GM19467 (cell line): ENCODE results near the gene CACNA2D3.

Experiments
- ATAC-seq: cut with Tn5 transposase; IDR thresholded peaks from one replicate; pipeline ENCODE4 v1.9.1; 2021; ENCODE audit warnings: mild to moderate bottlenecking, moderate library complexity; ENCODE audit not compliant: unreplicated experiment

The CACNA2D3 gene

DNA sequence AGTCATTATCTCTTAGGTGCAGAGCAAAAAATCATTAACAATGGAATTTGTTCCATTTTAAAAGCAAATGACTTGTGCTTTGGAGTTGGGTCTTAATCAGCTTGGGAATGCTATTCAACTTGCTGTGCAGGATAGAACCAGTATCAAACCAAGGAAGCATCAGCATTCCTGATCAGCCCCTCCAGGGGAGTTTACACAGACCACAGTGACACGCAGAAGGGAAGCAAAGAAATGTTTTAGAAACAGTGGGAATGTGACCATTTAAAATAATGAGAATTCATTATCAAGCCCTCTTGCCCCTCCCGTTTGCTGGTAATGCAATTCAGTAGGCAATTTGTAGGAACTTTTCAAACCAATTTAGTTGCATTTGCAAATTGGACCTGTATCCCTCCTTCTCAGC lies 650.4 kb downstream of the CACNA2D3 start:
- ATAC-seq = no peak

DNA sequence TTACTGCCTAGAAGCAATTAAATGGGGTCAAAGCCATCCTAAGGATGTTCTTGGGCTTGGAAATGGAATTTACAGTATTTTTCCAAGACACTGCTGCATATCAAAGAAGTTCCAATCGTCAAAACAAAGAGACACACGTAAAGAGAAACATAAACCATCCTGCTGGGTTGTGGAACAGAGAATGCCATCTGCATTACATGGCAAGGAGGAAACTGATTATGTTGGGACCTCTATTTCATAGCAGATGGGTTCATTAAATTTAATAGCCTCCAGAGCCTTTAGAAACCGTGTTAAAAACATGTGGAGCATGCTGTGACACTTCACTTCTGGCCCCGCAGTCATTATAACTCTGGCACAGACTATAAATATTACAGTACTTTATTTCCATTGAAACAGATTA lies 650.9 kb downstream of the CACNA2D3 start:
- ATAC-seq = no peak

DNA sequence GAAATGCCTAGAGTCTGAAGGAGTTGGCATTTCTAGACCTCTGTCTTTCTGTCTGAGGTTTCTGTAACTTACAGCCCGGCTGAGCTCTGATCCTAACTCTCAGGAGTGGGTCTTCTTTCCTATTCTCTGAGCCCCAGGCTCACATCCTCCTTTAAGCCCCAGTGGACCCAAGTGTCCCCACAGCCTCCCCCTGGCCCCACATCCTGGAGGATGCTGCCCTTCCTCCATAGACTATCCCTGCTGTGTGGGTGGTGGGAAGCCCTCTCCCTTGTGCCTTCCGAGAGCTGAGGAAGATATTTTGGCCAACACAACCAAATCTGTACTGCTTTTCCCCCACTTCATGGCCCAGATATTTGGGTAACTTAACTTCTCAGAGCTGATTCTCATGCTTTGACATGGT lies 654.2 kb downstream of the CACNA2D3 start:
- no peak for ATAC-seq

GRCh38 chr3:54777141-54777540 lies 654.8 kb downstream of the CACNA2D3 start:
- ATAC-seq = no peak

GRCh38 chr3:54780336-54780735 lies 658.0 kb downstream of the CACNA2D3 start:
- ATAC-seq = no peak

GRCh38 chr3:54781728-54782127 lies 659.4 kb downstream of the CACNA2D3 start:
- no peak for ATAC-seq

DNA sequence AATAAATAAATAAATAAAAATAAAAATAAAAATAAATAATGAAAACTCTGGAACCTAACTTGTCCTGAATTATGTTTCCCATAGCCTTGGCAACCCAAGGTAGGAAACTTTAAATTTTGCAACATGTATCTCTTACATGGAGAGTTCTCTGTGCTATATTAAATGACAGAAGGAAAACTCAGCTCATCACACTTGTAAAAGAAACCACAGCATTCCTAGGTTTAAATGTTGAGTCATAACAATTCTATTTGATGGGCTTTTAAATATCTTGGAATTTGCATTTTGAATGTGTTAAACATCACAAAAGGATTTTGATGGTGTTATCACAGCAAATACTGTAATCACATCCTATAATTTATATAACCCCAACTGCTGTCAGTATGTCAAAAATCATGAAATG lies 661.3 kb downstream of the CACNA2D3 start:
- ATAC-seq = no peak

- ATAC-seq = no peak
Observed at GRCh38 chr3:54784021-54784420, 661.7 kb downstream of the CACNA2D3 start.

DNA sequence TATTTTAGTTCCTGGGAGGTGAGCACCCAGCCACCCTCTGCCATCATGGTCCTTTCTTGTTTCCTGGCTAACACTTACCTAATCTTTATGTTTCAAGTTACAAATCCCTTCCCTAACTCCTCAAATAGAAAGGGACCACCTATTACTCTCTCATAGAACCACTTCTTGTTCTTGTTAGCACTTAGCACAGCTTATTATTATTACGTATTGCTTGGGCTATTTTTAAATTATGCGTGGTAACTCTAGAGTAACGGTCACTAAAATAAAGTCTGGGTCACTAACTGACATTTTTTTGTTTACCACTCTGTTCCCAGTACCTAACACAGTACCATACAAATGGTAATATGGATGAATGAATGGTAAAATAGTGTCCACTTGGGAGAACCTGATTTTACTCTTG lies 663.6 kb downstream of the CACNA2D3 start:
- no peak for ATAC-seq

DNA sequence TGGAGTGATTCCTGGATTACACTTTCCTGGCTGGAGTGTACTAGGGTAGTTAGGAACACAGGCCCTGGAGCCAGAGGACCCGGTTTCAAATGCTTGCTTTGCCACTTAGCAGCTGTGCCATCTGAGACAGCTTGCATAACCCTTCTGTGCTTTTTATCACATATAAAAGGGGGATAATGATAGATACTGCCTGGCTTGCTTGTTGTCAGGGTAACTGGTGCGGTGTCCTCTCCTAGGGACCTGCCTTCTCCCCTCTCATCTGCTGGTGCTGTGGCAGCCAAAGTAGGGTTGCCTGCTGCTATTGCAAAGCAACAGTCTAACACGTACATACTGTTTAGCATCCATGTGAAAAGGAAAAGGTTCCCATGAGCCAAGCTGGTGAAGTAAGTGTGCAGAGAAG lies 667.7 kb downstream of the CACNA2D3 start:
- ATAC-seq = no peak

DNA sequence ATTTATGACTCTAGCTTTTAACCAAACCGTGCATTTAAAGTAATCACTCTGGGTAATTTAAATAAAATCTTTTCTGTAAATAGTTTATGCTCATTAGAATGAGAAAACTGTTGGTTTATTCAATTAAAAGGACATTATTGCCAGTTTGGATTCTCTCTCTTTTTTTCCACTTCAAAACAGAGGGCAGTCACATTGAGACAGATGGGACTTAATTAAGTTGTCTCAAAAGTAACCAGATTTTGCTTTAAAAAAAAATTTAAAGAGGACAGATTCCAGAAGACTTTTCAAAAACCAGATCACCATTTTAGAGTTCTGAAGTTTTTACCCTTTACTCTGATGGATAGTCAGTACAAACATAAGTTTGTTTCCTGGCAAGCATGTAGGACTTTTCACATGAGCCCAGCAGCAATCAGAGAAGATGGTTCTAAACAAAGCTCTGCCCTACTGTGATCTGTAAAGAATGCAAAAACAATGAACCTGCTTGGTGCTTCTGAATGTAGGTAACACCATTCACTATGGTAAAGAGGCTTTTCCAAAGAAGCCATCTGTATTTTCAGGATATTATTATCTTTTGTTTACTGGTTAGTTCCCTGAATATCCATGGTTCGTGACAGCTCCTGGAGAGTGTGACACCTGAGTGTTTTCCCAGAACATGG lies 669.3 kb downstream of the CACNA2D3 start:
- ATAC-seq = no peak

DNA sequence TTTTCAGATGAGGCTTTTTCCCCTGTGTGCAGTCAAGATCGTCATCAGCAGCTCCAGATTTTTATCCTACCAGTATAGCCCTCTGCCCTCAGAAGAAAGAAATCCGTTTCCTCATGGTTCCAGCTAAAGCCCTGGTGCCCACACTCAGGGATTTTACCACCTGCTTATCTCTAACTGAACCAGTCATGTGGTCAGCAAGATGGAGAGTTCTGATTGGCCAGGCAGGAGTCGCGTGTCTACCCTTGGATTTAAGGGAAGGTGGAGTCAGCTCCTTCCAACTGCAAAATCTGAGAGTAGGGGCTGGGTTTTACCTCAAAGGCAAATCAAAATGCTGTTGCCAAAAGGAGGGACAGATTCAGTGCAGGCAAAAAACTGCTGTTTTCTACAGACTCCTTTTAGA lies 670.2 kb downstream of the CACNA2D3 start:
- ATAC-seq = no peak

DNA sequence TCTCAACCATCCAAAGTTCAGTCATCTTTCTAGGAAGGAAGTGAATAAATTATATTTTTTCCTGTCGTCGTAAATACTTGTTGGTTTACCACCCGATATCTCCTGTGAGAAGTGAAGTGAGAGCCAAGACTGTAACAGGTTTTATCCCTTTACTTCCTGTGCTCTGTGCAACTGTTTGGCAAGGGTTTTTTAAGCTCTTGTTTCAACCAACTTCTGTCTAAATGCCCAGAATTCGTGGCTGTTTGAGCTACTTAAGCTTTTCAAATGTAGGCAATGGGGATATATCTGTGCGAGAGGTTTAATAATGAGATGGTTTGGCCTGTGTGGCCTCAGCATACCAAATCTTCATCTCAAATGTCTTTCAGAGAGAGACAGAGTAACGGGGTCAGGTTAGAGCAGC lies 670.8 kb downstream of the CACNA2D3 start:
- ATAC-seq = no peak

- no peak for ATAC-seq
Observed at GRCh38 chr3:54797111-54797510, 674.8 kb downstream of the CACNA2D3 start.

DNA sequence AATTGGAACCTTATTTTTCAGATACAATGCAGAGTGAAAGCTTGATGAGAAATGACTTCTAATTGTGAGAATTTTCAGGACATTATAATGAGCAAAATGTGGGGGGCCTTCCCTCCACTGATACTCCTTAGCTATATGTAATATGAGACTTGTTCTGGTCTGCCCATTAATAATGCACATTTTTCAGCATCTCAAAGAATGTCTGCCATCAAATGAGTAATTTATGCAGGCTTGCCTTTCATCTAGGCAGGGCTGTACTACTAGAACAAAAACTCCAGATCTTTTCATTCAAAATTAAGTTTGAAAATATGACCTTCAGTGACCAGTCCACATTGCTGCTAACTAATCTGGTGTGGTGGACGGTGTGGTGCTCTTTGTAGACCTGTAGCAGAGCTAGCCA lies 678.1 kb downstream of the CACNA2D3 start:
- no peak for ATAC-seq

DNA sequence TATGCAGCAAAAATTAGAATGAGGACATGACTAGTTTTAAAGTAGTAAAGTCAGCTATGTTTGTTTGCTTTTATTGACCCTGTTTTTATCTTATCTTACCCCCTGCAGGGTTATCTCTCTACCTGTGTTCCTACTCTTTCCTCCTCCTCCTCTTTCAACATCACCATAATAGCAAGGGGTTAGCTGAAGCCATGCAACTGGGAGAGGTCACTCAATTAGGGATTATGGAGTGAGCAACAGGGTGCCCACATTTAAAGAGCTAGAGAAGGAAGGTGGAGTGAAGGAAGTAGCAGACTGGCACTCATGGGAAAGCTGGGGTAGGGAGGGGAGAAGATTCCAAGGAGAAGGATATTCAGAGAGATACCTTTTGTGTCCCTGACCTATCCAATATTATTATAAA lies 679.6 kb downstream of the CACNA2D3 start:
- no peak for ATAC-seq

- no peak for ATAC-seq
Observed at GRCh38 chr3:54810401-54810800, 688.0 kb downstream of the CACNA2D3 start.

- no peak for ATAC-seq
Observed at GRCh38 chr3:54814224-54814623, 691.9 kb downstream of the CACNA2D3 start.

GRCh38 chr3:54817628-54818027 lies 695.3 kb downstream of the CACNA2D3 start:
- no peak for ATAC-seq

GRCh38 chr3:54818486-54818885 lies 696.1 kb downstream of the CACNA2D3 start:
- ATAC-seq = no peak

DNA sequence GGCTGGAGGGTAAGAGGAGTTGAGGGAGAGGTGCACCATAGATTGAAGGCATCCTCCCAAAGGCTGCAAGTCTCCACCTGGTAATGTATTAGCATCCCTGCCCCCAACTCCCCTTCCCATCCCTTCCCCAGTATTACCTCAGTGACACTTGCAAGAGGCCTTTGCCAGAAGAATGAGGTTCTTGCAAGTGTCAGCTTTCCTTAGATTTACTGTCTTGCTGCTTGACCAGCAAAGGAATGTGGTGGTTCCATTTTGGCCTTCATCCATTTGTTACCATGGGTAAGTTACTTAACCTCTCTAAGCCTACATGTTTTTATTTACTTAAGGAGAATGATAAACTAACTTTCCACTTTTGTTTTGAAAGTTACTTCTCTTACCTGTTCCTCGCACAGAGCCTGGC lies 696.6 kb downstream of the CACNA2D3 start:
- ATAC-seq = no peak

- ATAC-seq = no peak
Observed at GRCh38 chr3:54819946-54820345, 697.6 kb downstream of the CACNA2D3 start.

- ATAC-seq = no peak
Observed at GRCh38 chr3:54822206-54822605, 699.9 kb downstream of the CACNA2D3 start.
